Measurements from ENCODE around the gene SMCO4. TPM values are rescaled to one million over a fixed set of nuclear protein-coding genes. Genes with fewer than 3 reads are reported as not detected.
A peak's percentile ranks its signal among the peaks of the same experiment; 100 is the strongest.

SMCO4 gene
- total RNA-seq, 3 donors from 2014 or later (not counting 1 experiment from before 2014, with no cell fraction given), result 2.7 to 4.6 (median 3.6) TPM

GRCh38 chr11:93541884-93542810 lies 1.0 kb downstream of the SMCO4 start:
- WGBS (ENCODE audit: insufficient coverage), result 14% methylated on average over 29 of the region's 29 CpGs
- Mint-ChIP-seq H3K36me3 (no peaks in the 10 kb centered on the region), H3K9me3 (no peaks in the 10 kb centered on the region), H3K4me1 (peaks cover 18 to 24% of the 10 kb centered on the region in 2 donors), H3K4me3 (peak overlapping the region; percentile 90), H3K27me3 (ENCODE audit: low read depth in 2 of 2) (peaks cover 3 to 6% of the 10 kb centered on the region in 2 donors), H3K27ac (peak overlapping the region; percentile 50 to 85)
- intact Hi-C loops (cut with micrococcal nuclease), result no loop called here
- Histone ChIP-seq H3K4me3 (ENCODE audit: low read length) (peak overlapping the region; percentile 66), H3K27ac (ENCODE audit: low read length) (peak overlapping the region; percentile 60), H3K4me1 (ENCODE audit: control insufficient read depth, insufficient read depth, low read length) (peaks cover 23% of the 10 kb centered on the region), H3K27me3 (ENCODE audit: control insufficient read depth, insufficient read depth, low read length) (no peaks in the 10 kb centered on the region), H3K9me3 (ENCODE audit: control insufficient read depth, insufficient read depth, low read length) (no peaks in the 10 kb centered on the region), H3K36me3 (ENCODE audit: control insufficient read depth, insufficient read depth, low read length) (no peaks in the 10 kb centered on the region)
- DNase-seq (peak; percentile 28 to 69), ATAC-seq (peak; percentile 62 to 74 (median 69))
- TF ChIP-seq CTCF (IDR thresholded peaks at IDR 0.05), result no peak

- Mint-ChIP-seq H3K9me3 (no peaks in the 10 kb centered on the region), H3K4me3 (peak overlapping the region; percentile 90), H3K36me3 (no peaks in the 10 kb centered on the region), H3K4me1 (peaks cover 22 to 28% of the 10 kb centered on the region in 2 donors), H3K27ac (no peak overlapping the region), H3K27me3 (ENCODE audit: low read depth in 2 of 2) (no peaks in the 10 kb centered on the region)
- Histone ChIP-seq H3K9me3 (ENCODE audit: control insufficient read depth, insufficient read depth, low read length) (no peaks in the 10 kb centered on the region), H3K4me3 (ENCODE audit: low read length) (no peak overlapping the region), H3K4me1 (ENCODE audit: control insufficient read depth, insufficient read depth, low read length) (peaks cover 23% of the 10 kb centered on the region), H3K36me3 (ENCODE audit: control insufficient read depth, insufficient read depth, low read length) (no peaks in the 10 kb centered on the region), H3K27me3 (ENCODE audit: control insufficient read depth, insufficient read depth, low read length) (no peaks in the 10 kb centered on the region), H3K27ac (ENCODE audit: low read length) (no peak overlapping the region)
- ATAC-seq (no peak), DNase-seq (no peak)
- TF ChIP-seq CTCF (IDR thresholded peaks at IDR 0.05), result no peak
- 90% methylated on average over 1 of the region's 1 CpG for WGBS (ENCODE audit: insufficient coverage)
- intact Hi-C loops (cut with micrococcal nuclease), result no loop called here
Observed at GRCh38 chr11:93540896-93541553, 2.2 kb downstream of the SMCO4 start.

- WGBS (ENCODE audit: insufficient coverage), result 97% methylated on average over 2 of the region's 4 CpGs
- Histone ChIP-seq H3K36me3 (ENCODE audit: control insufficient read depth, insufficient read depth, low read length) (no peaks in the 10 kb centered on the region), H3K27ac (ENCODE audit: low read length) (no peak overlapping the region), H3K9me3 (ENCODE audit: control insufficient read depth, insufficient read depth, low read length) (no peaks in the 10 kb centered on the region), H3K4me3 (ENCODE audit: low read length) (no peak overlapping the region), H3K27me3 (ENCODE audit: control insufficient read depth, insufficient read depth, low read length) (no peaks in the 10 kb centered on the region), H3K4me1 (ENCODE audit: control insufficient read depth, insufficient read depth, low read length) (peaks cover 23% of the 10 kb centered on the region)
- Mint-ChIP-seq H3K27ac (no peak overlapping the region), H3K9me3 (no peaks in the 10 kb centered on the region), H3K4me1 (peaks cover 28 to 35% of the 10 kb centered on the region in 2 donors), H3K27me3 (ENCODE audit: low read depth in 2 of 2) (no peaks in the 10 kb centered on the region), H3K4me3 (no peak overlapping the region), H3K36me3 (no peaks in the 10 kb centered on the region)
- no peak for TF ChIP-seq CTCF (IDR thresholded peaks at IDR 0.05)
- ATAC-seq (no peak), DNase-seq (no peak)
- intact Hi-C loops (cut with micrococcal nuclease), result no loop called here
Observed at GRCh38 chr11:93540337-93540736, 2.9 kb downstream of the SMCO4 start.
